Measurements from ENCODE around the gene USP32.
"Not testable (repeated sequence)": the region's sequence is repeated elsewhere in the genome, so short reads cannot be mapped to it uniquely, and the experiment has no call there.

USP32 gene

DNA sequence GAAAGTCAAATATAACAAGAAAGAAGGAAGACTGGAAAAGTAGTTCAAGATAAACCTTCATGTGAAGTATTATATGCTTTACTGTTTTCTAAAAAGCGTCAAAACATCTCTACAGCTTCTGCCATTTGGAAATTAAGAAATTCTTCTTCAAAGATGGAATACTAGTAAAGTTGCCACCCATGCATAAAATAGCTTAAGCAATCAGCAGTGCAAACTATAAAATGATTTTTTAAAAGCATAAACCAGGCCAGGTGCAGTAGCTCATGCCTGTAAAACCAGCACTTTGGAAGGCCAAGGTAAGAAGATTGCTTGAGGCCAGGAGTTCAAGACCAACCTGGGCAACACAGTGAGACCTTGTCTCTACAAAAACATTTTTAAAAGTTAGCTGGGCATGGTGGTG, 68.2 kb downstream of the USP32 start:
- Mint-ChIP-seq H3K27me3 (no peaks in the 10 kb centered on the region), H3K4me1 (ENCODE audit: low read depth) (peaks cover 16% of the 10 kb centered on the region), H3K36me3 (ENCODE audit: low read depth) (peaks cover 7% of the 10 kb centered on the region), H3K9me3 (no peaks in the 10 kb centered on the region), H3K4me3 (no peak overlapping the region), H3K27ac (no peak overlapping the region)
- no peak for DNase-seq

- H3K4me1 Mint-ChIP-seq (ENCODE audit: low read depth) = peaks cover 15% of the 10 kb centered on the region
- no peak overlapping the region for H3K27ac Mint-ChIP-seq
- DNase-seq = no peak
- H3K36me3 Mint-ChIP-seq (ENCODE audit: low read depth) = peaks cover 1% of the 10 kb centered on the region
- H3K9me3 Mint-ChIP-seq = no peaks in the 10 kb centered on the region
- H3K4me3 Mint-ChIP-seq = no peak overlapping the region
- H3K27me3 Mint-ChIP-seq = no peaks in the 10 kb centered on the region
Measured at GRCh38 chr17:60322056-60322387, 69.9 kb downstream of the USP32 start.

DNA sequence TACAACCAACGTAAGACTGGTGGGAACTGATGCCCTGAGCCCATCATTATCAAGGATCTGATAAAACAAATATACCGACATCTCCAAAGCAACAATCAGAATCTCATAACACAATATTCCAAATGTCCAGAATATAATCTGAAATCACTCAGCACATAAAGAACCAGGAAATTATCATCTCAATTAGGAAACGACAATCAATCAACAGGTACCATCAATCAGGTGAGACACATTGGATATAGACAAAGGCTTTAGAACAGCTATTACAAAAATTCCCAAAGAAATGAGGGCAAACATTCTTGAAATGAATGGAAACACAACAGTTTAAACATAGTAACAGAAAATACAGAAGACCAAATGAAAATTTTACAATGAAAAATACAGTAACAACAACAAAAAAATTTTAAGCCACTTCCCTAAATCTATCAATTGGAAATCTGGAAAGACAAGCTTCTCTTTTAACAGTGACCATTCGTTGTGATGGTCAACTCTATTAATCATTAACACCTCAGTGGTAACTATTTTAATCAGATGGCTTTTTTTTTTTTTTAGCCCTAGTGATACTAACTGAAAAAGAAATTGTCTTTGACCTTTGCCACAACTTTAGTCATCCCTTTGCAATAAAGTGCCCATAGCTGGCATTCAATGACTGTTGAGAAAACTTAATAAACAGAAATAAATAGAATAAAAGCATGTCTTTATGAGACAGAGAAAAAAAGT, 70.4 kb downstream of the USP32 start:
- no peak for DNase-seq
- no peak overlapping the region for H3K27ac Mint-ChIP-seq
- H3K4me1 Mint-ChIP-seq (ENCODE audit: low read depth) = peaks cover 14% of the 10 kb centered on the region
- H3K36me3 Mint-ChIP-seq (ENCODE audit: low read depth) = no peaks in the 10 kb centered on the region
- H3K27me3 Mint-ChIP-seq = no peaks in the 10 kb centered on the region
- H3K4me3 Mint-ChIP-seq = no peak overlapping the region
- no peaks in the 10 kb centered on the region for H3K9me3 Mint-ChIP-seq

DNA sequence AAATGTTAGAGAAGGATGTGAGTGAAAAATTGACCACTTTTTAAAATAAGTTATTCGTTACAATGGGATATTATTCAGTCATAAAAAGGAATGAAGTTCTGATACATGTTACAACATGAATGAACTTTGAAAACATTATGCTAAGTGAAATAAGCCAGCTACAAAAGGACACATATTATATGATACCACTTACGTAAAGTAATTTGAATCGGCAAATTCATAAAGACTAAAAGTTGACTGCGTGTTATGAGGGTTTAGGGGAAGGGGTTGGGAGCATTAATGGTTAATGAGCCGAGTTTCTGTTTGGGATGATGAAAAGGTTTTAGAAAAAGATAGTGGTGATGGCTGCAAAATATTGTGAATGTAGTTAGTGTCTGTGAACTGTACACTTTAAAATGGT, 73.1 kb downstream of the USP32 start:
- no peak for DNase-seq
- no peaks in the 10 kb centered on the region for H3K9me3 Mint-ChIP-seq
- no peak overlapping the region for H3K4me3 Mint-ChIP-seq
- peaks cover 22% of the 10 kb centered on the region for H3K4me1 Mint-ChIP-seq (ENCODE audit: low read depth)
- H3K36me3 Mint-ChIP-seq (ENCODE audit: low read depth) = peaks cover 2% of the 10 kb centered on the region
- no peak overlapping the region for H3K27ac Mint-ChIP-seq
- no peaks in the 10 kb centered on the region for H3K27me3 Mint-ChIP-seq

GRCh38 chr17:60318326-60318725, 73.6 kb downstream of the USP32 start:
- Mint-ChIP-seq H3K36me3 (ENCODE audit: low read depth) (peaks cover 2% of the 10 kb centered on the region), H3K9me3 (no peaks in the 10 kb centered on the region), H3K4me1 (ENCODE audit: low read depth) (peaks cover 26% of the 10 kb centered on the region), H3K27ac (no peak overlapping the region), H3K27me3 (no peaks in the 10 kb centered on the region), H3K4me3 (no peak overlapping the region)
- no peak for DNase-seq

GRCh38 chr17:60315650-60316049, 76.3 kb downstream of the USP32 start:
- Mint-ChIP-seq H3K4me3 (no peak overlapping the region), H3K36me3 (ENCODE audit: low read depth) (peaks cover 2% of the 10 kb centered on the region), H3K27me3 (no peaks in the 10 kb centered on the region), H3K4me1 (ENCODE audit: low read depth) (peaks cover 19% of the 10 kb centered on the region), H3K9me3 (no peaks in the 10 kb centered on the region), H3K27ac (no peak overlapping the region)
- DNase-seq = no peak

- H3K27me3 Mint-ChIP-seq; DNase-seq; H3K4me3 Mint-ChIP-seq; H3K36me3 Mint-ChIP-seq (ENCODE audit: low read depth); H3K27ac Mint-ChIP-seq; H3K9me3 Mint-ChIP-seq: not testable (repeated sequence)
- peaks cover 15% of the 10 kb centered on the region for H3K4me1 Mint-ChIP-seq (ENCODE audit: low read depth)
Measured at GRCh38 chr17:60314900-60315299, 77.0 kb downstream of the USP32 start.

DNA sequence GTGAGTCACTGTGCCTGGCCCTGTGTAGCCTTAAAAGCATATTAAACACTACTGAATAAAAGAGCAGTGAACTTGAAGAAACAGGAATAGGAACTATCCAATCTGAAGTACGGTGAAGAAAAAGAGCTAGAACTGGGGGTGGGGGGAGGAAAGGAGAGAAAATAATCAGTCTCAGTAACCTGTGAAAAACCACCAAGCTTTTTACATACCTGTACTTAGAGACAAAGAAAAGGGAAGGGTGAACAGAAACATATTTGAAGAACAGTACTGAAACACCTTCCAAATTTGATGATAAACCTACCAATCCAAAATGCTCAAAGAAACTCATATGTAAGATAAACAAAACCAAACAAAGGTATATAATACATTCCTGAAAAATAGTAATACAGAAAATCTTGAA, 77.5 kb downstream of the USP32 start:
- H3K9me3 Mint-ChIP-seq = no peaks in the 10 kb centered on the region
- no peak for DNase-seq
- peaks cover 3% of the 10 kb centered on the region for H3K36me3 Mint-ChIP-seq (ENCODE audit: low read depth)
- no peaks in the 10 kb centered on the region for H3K27me3 Mint-ChIP-seq
- H3K4me1 Mint-ChIP-seq (ENCODE audit: low read depth) = peaks cover 14% of the 10 kb centered on the region
- H3K27ac Mint-ChIP-seq = peak overlapping the region; percentile 6
- H3K4me3 Mint-ChIP-seq = no peak overlapping the region

DNA sequence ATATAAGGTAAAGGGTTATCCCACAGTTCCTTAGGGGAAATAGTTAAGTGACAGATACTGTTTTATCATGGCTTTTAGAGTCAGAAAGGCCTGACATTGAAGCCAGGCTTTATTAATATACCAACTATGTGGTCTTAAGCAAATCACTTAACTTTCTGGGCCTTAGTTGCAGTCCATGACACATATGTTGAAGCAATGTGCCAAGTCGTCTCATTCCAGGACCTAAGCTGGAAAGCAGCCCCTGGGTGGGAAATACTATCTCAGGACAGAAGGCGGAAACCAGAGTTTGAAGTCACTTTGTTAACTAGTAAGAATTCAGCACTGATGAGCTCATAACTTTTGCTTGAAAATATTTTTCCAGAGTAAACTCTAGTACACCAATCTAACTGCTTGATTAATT, 80.0 kb downstream of the USP32 start:
- Mint-ChIP-seq H3K27ac (no peak overlapping the region), H3K4me3 (no peak overlapping the region), H3K27me3 (no peaks in the 10 kb centered on the region), H3K36me3 (ENCODE audit: low read depth) (peaks cover 17% of the 10 kb centered on the region), H3K9me3 (no peaks in the 10 kb centered on the region), H3K4me1 (ENCODE audit: low read depth) (peaks cover 16% of the 10 kb centered on the region)
- no peak for DNase-seq

GRCh38 chr17:60311186-60311585, 80.7 kb downstream of the USP32 start:
- peaks cover 17% of the 10 kb centered on the region for H3K4me1 Mint-ChIP-seq (ENCODE audit: low read depth)
- H3K27ac Mint-ChIP-seq = no peak overlapping the region
- no peak overlapping the region for H3K4me3 Mint-ChIP-seq
- H3K36me3 Mint-ChIP-seq (ENCODE audit: low read depth) = peaks cover 17% of the 10 kb centered on the region
- no peak for DNase-seq
- H3K9me3 Mint-ChIP-seq = no peaks in the 10 kb centered on the region
- H3K27me3 Mint-ChIP-seq = no peaks in the 10 kb centered on the region

GRCh38 chr17:60305141-60305540, 86.8 kb downstream of the USP32 start:
- Mint-ChIP-seq H3K4me3 (peak overlapping the region; percentile 17), H3K9me3 (no peaks in the 10 kb centered on the region), H3K36me3 (ENCODE audit: low read depth) (peaks cover 26% of the 10 kb centered on the region), H3K27me3 (no peaks in the 10 kb centered on the region), H3K4me1 (ENCODE audit: low read depth) (peaks cover 27% of the 10 kb centered on the region), H3K27ac (peak overlapping the region; percentile 82)
- no peak for DNase-seq

DNA sequence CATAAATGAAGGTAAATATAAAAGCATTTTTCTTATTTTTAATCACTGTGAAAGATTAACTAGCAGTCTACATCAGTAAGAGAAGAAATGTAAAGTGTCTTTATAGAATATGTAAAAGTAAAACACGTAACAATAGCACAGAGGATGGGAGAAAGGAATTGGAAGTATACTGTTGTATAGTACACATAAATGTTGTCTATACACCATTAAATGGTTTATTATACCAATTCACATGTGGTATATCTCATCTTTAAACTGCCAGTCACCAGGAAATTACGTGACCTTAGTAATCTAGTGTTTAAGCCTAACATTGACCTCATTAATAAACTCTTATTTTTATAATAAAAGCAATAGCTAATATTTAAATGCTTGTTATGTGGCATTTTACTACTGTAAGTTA, 87.4 kb downstream of the USP32 start:
- Mint-ChIP-seq H3K36me3 (ENCODE audit: low read depth) (peaks cover 25% of the 10 kb centered on the region), H3K4me1 (ENCODE audit: low read depth) (peaks cover 27% of the 10 kb centered on the region), H3K27me3 (no peaks in the 10 kb centered on the region), H3K27ac (no peak overlapping the region), H3K4me3 (no peak overlapping the region), H3K9me3 (no peaks in the 10 kb centered on the region)
- DNase-seq = no peak

GRCh38 chr17:60303406-60304099, 88.4 kb downstream of the USP32 start:
- Mint-ChIP-seq H3K9me3 (no peaks in the 10 kb centered on the region), H3K4me3 (no peak overlapping the region), H3K27ac (no peak overlapping the region), H3K36me3 (ENCODE audit: low read depth) (peaks cover 20% of the 10 kb centered on the region), H3K27me3 (no peaks in the 10 kb centered on the region), H3K4me1 (ENCODE audit: low read depth) (peaks cover 27% of the 10 kb centered on the region)
- no peak for DNase-seq

GRCh38 chr17:60301649-60302048, 90.3 kb downstream of the USP32 start:
- Mint-ChIP-seq H3K9me3 (no peaks in the 10 kb centered on the region), H3K4me3 (no peak overlapping the region), H3K4me1 (ENCODE audit: low read depth) (peaks cover 25% of the 10 kb centered on the region), H3K36me3 (ENCODE audit: low read depth) (peaks cover 11% of the 10 kb centered on the region), H3K27me3 (no peaks in the 10 kb centered on the region), H3K27ac (no peak overlapping the region)
- DNase-seq = no peak

DNA sequence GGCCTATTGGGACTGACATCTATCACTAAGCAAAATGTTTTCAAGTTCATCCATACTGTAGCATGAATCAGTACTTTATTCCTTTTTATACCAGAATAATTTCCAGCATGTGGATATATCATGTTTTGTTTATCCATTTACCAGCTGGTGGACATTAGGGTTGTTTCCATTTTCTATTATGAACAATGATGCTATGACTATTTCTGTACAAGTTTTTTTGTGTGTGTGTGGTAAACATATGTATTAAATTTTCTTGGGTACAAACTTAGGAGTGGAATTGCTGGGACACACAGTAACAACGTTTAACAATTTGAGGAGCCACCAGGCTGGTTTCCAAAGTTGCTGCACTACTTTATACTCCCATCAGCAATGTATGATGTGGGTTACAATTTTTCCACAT, 91.0 kb downstream of the USP32 start:
- no peak overlapping the region for H3K4me3 Mint-ChIP-seq
- peaks cover 24% of the 10 kb centered on the region for H3K4me1 Mint-ChIP-seq (ENCODE audit: low read depth)
- H3K9me3 Mint-ChIP-seq = no peaks in the 10 kb centered on the region
- no peak overlapping the region for H3K27ac Mint-ChIP-seq
- no peak for DNase-seq
- H3K27me3 Mint-ChIP-seq = no peaks in the 10 kb centered on the region
- peaks cover 11% of the 10 kb centered on the region for H3K36me3 Mint-ChIP-seq (ENCODE audit: low read depth)
